ENCODE measurements around the gene NBEAL1.

GRCh38 chr2:203242518-203242917, 227.8 kb downstream of the NBEAL1 start:
- TF ChIP-seq POLR2A (IDR thresholded peaks at IDR 0.05; ENCODE audit: low read length) = no peak
- TF ChIP-seq GATA1 (IDR thresholded peaks at IDR 0.05; ENCODE audit: low read depth, low read length) = no peak

All from erythroblast (primary cell).